ENCODE results near the gene NFIC. TPM values are rescaled to one million over a fixed set of nuclear protein-coding genes. Genes with fewer than 3 reads are reported as not detected.

NFIC gene
- total RNA-seq, 6 experiments from 2014 or later: 186 to 219 (median 211) TPM

- peaks cover 29% of the 10 kb centered on the region for H3K27me3 Mint-ChIP-seq (ENCODE audit: insufficient read depth)
- H3K4me1 Mint-ChIP-seq (ENCODE audit: low read depth): peaks cover 12% of the 10 kb centered on the region
- peaks cover 8% of the 10 kb centered on the region for H3K9me3 Mint-ChIP-seq
- H3K36me3 Mint-ChIP-seq (ENCODE audit: low read depth): peaks cover 10% of the 10 kb centered on the region
- no peak for DNase-seq
- H3K4me3 Mint-ChIP-seq: no peak overlapping the region
- TF ChIP-seq CTCF (IDR thresholded peaks at IDR 0.05): peak; percentile 97
- no peak overlapping the region for H3K27ac Mint-ChIP-seq
Measured at GRCh38 chr19:3471954-3472655, 105.7 kb downstream of the NFIC start.

- no peak for TF ChIP-seq CTCF (IDR thresholded peaks at IDR 0.05)
- H3K36me3 Mint-ChIP-seq (ENCODE audit: low read depth): no peaks in the 10 kb centered on the region
- peaks cover 6% of the 10 kb centered on the region for H3K4me1 Mint-ChIP-seq (ENCODE audit: low read depth)
- no peaks in the 10 kb centered on the region for H3K9me3 Mint-ChIP-seq
- H3K4me3 Mint-ChIP-seq: no peak overlapping the region
- DNase-seq: no peak
- H3K27me3 Mint-ChIP-seq (ENCODE audit: insufficient read depth): peaks cover 25% of the 10 kb centered on the region
- peak overlapping the region; percentile 19; the same call in 1 of the 2 replicates for H3K27ac Mint-ChIP-seq
Measured at GRCh38 chr19:3474010-3474409, 107.6 kb downstream of the NFIC start.

- H3K4me1 Mint-ChIP-seq (ENCODE audit: low read depth): peaks cover 6% of the 10 kb centered on the region
- no peaks in the 10 kb centered on the region for H3K9me3 Mint-ChIP-seq
- no peak overlapping the region for H3K27ac Mint-ChIP-seq
- H3K27me3 Mint-ChIP-seq (ENCODE audit: insufficient read depth): peaks cover 22% of the 10 kb centered on the region
- no peaks in the 10 kb centered on the region for H3K36me3 Mint-ChIP-seq (ENCODE audit: low read depth)
- no peak for DNase-seq
- no peak overlapping the region for H3K4me3 Mint-ChIP-seq
- TF ChIP-seq CTCF (IDR thresholded peaks at IDR 0.05): no peak
Measured at GRCh38 chr19:3474614-3475013, 108.2 kb downstream of the NFIC start.

GRCh38 chr19:3475449-3475848 is 109.1 kb downstream of the NFIC start:
- Mint-ChIP-seq H3K36me3 (ENCODE audit: low read depth) (no peaks in the 10 kb centered on the region), H3K27ac (no peak overlapping the region), H3K4me1 (ENCODE audit: low read depth) (peaks cover 4% of the 10 kb centered on the region), H3K4me3 (no peak overlapping the region), H3K27me3 (ENCODE audit: insufficient read depth) (peaks cover 22% of the 10 kb centered on the region), H3K9me3 (no peaks in the 10 kb centered on the region)
- no peak for TF ChIP-seq CTCF (IDR thresholded peaks at IDR 0.05)
- DNase-seq: no peak

- Mint-ChIP-seq H3K9me3 (no peaks in the 10 kb centered on the region), H3K4me3 (no peak overlapping the region), H3K36me3 (ENCODE audit: low read depth) (no peaks in the 10 kb centered on the region), H3K27ac (no peak overlapping the region), H3K27me3 (ENCODE audit: insufficient read depth) (peaks cover 11% of the 10 kb centered on the region), H3K4me1 (ENCODE audit: low read depth) (no peaks in the 10 kb centered on the region)
- no peak for DNase-seq
- TF ChIP-seq CTCF (IDR thresholded peaks at IDR 0.05): no peak
Measured at GRCh38 chr19:3476830-3477229, 110.4 kb downstream of the NFIC start.
